Bronchial epithelial cell (primary cell): ENCODE measurements around the gene SMIM22. TPM values are rescaled to one million over a fixed set of nuclear protein-coding genes. Genes with fewer than 3 reads are reported as not detected.

Source experiments
- DNase-seq: peaks from one replicate; pipeline ENCODE4 v3.0.0-alpha.2; 2010; ENCODE audit warnings: low read depth
- FAIRE-seq: peaks from 2 replicates; lab custom pipeline; 2011; peaks lifted over from hg19 to GRCh38; lab: Jason Lieb, UNC
- H3K27me3 ChIP-seq: 2 replicates; pipeline ENCODE4 v1.5.1; 2011; ENCODE audit warnings: low read length; ENCODE audit not compliant: control insufficient read depth, insufficient read depth
- H3K36me3 ChIP-seq: 2 replicates; pipeline ENCODE4 v1.5.1; 2011; ENCODE audit warnings: low read length; ENCODE audit not compliant: control insufficient read depth, insufficient read depth
- H3K4me3 ChIP-seq: 2 replicates; pipeline ENCODE4 v1.5.1; 2011; ENCODE audit warnings: mild to moderate bottlenecking, low read depth, low read length, control low read depth
- CTCF ChIP-seq: IDR thresholded peaks from 2 replicates; pipeline ENCODE4 v1.5.1; 2011; ENCODE audit warnings: mild to moderate bottlenecking, moderate library complexity, low read length, control low read depth, inconsistent platforms; ENCODE audit not compliant: insufficient read depth, severe bottlenecking
- total RNA-seq: library from RNA; depleted of rRNA; stranded (reverse); fragments of >200 nt; gene quantifications from 2 replicates; pipeline ENCODE4 v1.2.1, GENCODE V29; 2014

Gene SMIM22
- total RNA-seq, 1 donor from 2014 or later, result 0.79 TPM

- Histone ChIP-seq H3K27me3 (no peaks in the 10 kb centered on the region), H3K4me3 (no peak overlapping the region), H3K36me3 (peaks cover 29% of the 10 kb centered on the region)
- FAIRE-seq (no peak), DNase-seq (no peak)
- no peak for TF ChIP-seq CTCF
Measured at GRCh38 chr16:4813251-4814003, 18.3 kb downstream of the SMIM22 start.

- FAIRE-seq, result no peak
- H3K36me3 ChIP-seq, result peaks cover 30% of the 10 kb centered on the region
- no peak for TF ChIP-seq CTCF
- no peak for DNase-seq
- no peak overlapping the region for H3K4me3 ChIP-seq
- H3K27me3 ChIP-seq, result no peaks in the 10 kb centered on the region
Measured at GRCh38 chr16:4814046-4814445, 18.9 kb downstream of the SMIM22 start.

GRCh38 chr16:4814542-4815173 lies 19.5 kb downstream of the SMIM22 start:
- DNase-seq (no peak), FAIRE-seq (no peak)
- Histone ChIP-seq H3K36me3 (peaks cover 30% of the 10 kb centered on the region), H3K27me3 (no peaks in the 10 kb centered on the region), H3K4me3 (no peak overlapping the region)
- TF ChIP-seq CTCF, result no peak

- Histone ChIP-seq H3K4me3 (no peak overlapping the region), H3K36me3 (peaks cover 30% of the 10 kb centered on the region), H3K27me3 (no peaks in the 10 kb centered on the region)
- DNase-seq (no peak), FAIRE-seq (no peak)
- no peak for TF ChIP-seq CTCF
Measured at GRCh38 chr16:4820652-4821051, 25.5 kb downstream of the SMIM22 start.

- H3K4me3 ChIP-seq, result no peak overlapping the region
- no peaks in the 10 kb centered on the region for H3K27me3 ChIP-seq
- no peak for FAIRE-seq
- no peak for TF ChIP-seq CTCF
- no peak for DNase-seq
- peaks cover 35% of the 10 kb centered on the region for H3K36me3 ChIP-seq
Measured at GRCh38 chr16:4825196-4825595, 30.0 kb downstream of the SMIM22 start.
